Measurements from ENCODE around the gene FNDC4. TPM values are rescaled to one million over a fixed set of nuclear protein-coding genes. Genes with fewer than 3 reads are reported as not detected.

The FNDC4 gene
- total and polyA plus RNA-seq, 2 of the 8 experiments (the other 6 are each of a cell fraction or from before 2014, with no cell fraction given), result 14.1 to 14.7 TPM

GRCh38 chr2:27506587-27506986 lies 11.6 kb upstream of the FNDC4 start:
- Histone ChIP-seq H3K4ac (replicated peaks; ENCODE audit: insufficient read length, low read depth, low read length) (no peak overlapping the region), H4K8ac (ENCODE audit: extremely low read depth, insufficient read depth, low read length) (no peak overlapping the region), H3K36me3 (ENCODE audit: control insufficient read depth in 2 of 4, insufficient read depth in 4 of 4, low read length in 3 of 4) (no peaks in the 10 kb centered on the region), H3K4me1 (replicated peaks in 1 of 4; ENCODE audit: control insufficient read depth in 3 of 4, insufficient read depth in 4 of 4, low read length in 3 of 4) (0 out of 7 replicates have a peak, but pooled peaks cover 0 to 4% (median 0%) of the 10 kb centered on the region in 4 experiments), H3K27ac (ENCODE audit: low read depth, low read length) (no peak overlapping the region), H3K18ac (ENCODE audit: extremely low read depth, low read length) (no peak overlapping the region), H2BK20ac (ENCODE audit: low read length) (no peak overlapping the region), H2BK120ac (replicated peaks; ENCODE audit: low read depth, low read length) (no peak overlapping the region), H3K56ac (replicated peaks; ENCODE audit: insufficient read length, low read depth, low read length) (no peak overlapping the region), H2BK15ac (ENCODE audit: low read length) (no peak overlapping the region), H2AK5ac (ENCODE audit: low read depth, low read length) (no peak overlapping the region), H3K79me2 (ENCODE audit: control insufficient read depth in 1 of 2, insufficient read depth in 2 of 2, low read length in 2 of 2) (no peaks in the 10 kb centered on the region), H3K9ac (replicated peaks in 1 of 4; ENCODE audit: extremely low read depth in 1 of 4, low read depth in 3 of 4, low read length in 3 of 4) (no peak overlapping the region), H2BK12ac (ENCODE audit: low read depth, low read length) (no peak overlapping the region), H3K23ac (ENCODE audit: insufficient read length) (no peak overlapping the region), H4K20me1 (replicated peaks in 1 of 2; ENCODE audit: control insufficient read depth in 1 of 2, insufficient read depth in 2 of 2, low read length in 2 of 2) (no peaks in the 10 kb centered on the region), H2BK5ac (ENCODE audit: low read depth, low read length) (no peak overlapping the region), H2AFZ (ENCODE audit: low read length) (no peak overlapping the region), H3K79me1 (ENCODE audit: low read depth, low read length) (no peaks in the 10 kb centered on the region), H3K14ac (ENCODE audit: insufficient read length) (no peak overlapping the region), H3K9me3 (ENCODE audit: insufficient read depth in 2 of 2, low read depth in 1 of 2, low read length in 1 of 2) (no peaks in the 10 kb centered on the region), H3K27me3 (replicated peaks in 1 of 4; ENCODE audit: control insufficient read depth in 3 of 4, extremely low read depth in 1 of 4, insufficient read depth in 3 of 4, low read length in 3 of 4) (no peaks in the 10 kb centered on the region), H3K4me2 (ENCODE audit: insufficient read depth in 1 of 2, low read depth in 2 of 2, low read length in 2 of 2) (no peak overlapping the region), H4K91ac (replicated peaks; ENCODE audit: insufficient read length, low read length) (no peak overlapping the region), H3K23me2 (ENCODE audit: low read depth, low read length) (peaks cover 2% of the 10 kb centered on the region; the same call in 1 of the 2 replicates), H3K4me3 (ENCODE audit: extremely low read depth in 1 of 4, insufficient read depth in 2 of 4, low read depth in 3 of 4, low read length in 4 of 4) (no peak overlapping the region), H4K5ac (ENCODE audit: insufficient read length, low read depth, low read length) (no peak overlapping the region)
- DNase-seq (ENCODE audit: low read depth in 1 of 2, low spot score in 2 of 2) (no peak), FAIRE-seq (no peak)
- POLR2A ChIA-PET (ENCODE audit: partially characterized antibody), result no interaction called here
- CTCF ChIA-PET (ENCODE audit: partially characterized antibody), result interaction anchor here (1.3 to 1.7 kb wide), 2 partner anchors 8 to 100 kb away, joined by 3 to 5 read pairs; no protein-coding TSS in a partner anchor
- WGBS, 2 experiments (ENCODE audit: extremely low coverage in 1 of 2, insufficient coverage in 1 of 2, insufficient read length in 1 of 2, insufficient replicate concordance in 2 of 2, low coverage in 1 of 2, low lambda C conversion rate in 2 of 2, missing lambda C conversion rate in 1 of 2), result 90% methylated on average over 6 of the region's 6 CpGs; no CpG with 5 or more reads in 1 of the 2 experiments
- TF ChIP-seq TAF1 (IDR thresholded peaks at IDR 0.05; ENCODE audit: low read depth, low read length) (no peak), RXRA (IDR thresholded peaks at IDR 0.05; ENCODE audit: insufficient read depth, low read depth, low read length) (no peak), TCF12 (IDR thresholded peaks at IDR 0.05; ENCODE audit: low read depth, low read length) (no peak), EGR1 (IDR thresholded peaks at IDR 0.05; ENCODE audit: borderline replicate concordance, low read depth, low read length) (no peak), KDM1A (IDR thresholded peaks at IDR 0.05; ENCODE audit: borderline replicate concordance, low read length) (no peak), POLR2A (IDR thresholded peaks at IDR 0.05; ENCODE audit: control extremely low read depth in 1 of 2, low read depth in 2 of 2, low read length in 2 of 2) (no peak), SP1 (IDR thresholded peaks at IDR 0.05; ENCODE audit: low read depth, low read length) (no peak), ASH2L (IDR thresholded peaks at IDR 0.05; ENCODE audit: low read length) (no peak), POLR2AphosphoS5 (IDR thresholded peaks at IDR 0.05; ENCODE audit: low read depth, low read length) (no peak), NRF1 (IDR thresholded peaks at IDR 0.05; ENCODE audit: low read depth, low read length) (no peak), RNF2 (IDR thresholded peaks at IDR 0.05; ENCODE audit: borderline replicate concordance, low read depth, low read length, missing control alignments, poor library complexity, severe bottlenecking) (no peak), RBBP5 (IDR thresholded peaks at IDR 0.05; ENCODE audit: borderline replicate concordance, low read depth, low read length) (no peak), MAX (IDR thresholded peaks at IDR 0.05) (no peak), E2F6 (IDR thresholded peaks at IDR 0.05) (no peak)
